COLO668 (cell line): ENCODE measurements around the gene RGS6.

Experiments
- DNase-seq: peaks from one replicate; lab custom pipeline; 2025; ENCODE audit not compliant: unreplicated experiment; lab: John Stamatoyannopoulos, UW

The RGS6 gene

DNA sequence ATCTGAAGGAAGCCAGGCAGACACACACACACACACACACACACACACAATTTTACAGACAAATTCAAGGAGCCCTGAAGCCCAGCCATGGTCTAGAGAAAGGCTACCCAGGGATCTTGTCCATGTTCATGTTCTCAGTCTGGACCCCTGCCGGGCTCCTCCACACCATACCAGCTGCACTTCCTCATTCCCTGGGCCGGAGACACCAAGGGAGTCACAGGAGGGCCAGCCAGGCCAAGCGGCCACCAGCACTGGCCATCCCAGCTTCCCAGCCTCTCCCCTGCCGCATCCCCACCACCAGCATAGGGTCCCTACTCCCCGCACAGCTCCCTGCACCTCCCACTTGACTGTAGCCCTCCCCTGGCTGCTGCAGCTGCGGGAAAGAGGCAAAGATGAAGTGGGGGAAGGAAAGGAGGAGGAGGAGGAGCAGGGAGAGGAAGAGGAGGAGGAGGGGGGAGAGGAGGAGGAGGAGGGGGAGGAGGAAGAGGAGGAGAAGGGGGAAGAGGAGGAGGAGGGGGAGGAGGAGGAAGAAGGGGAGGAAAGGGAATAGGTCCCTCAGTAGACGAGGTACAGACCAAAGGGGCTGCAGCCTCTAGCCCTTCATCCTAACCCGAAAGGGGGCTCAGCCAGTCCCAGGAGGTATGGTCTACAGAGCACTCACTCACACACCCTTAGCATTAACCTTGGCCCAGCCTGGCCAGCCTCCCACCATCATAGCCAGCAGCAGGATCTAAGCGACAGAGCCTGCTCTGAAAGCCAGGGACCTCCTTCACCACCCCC, 668.5 kb downstream of the RGS6 start:
- DNase-seq: no peak

DNA sequence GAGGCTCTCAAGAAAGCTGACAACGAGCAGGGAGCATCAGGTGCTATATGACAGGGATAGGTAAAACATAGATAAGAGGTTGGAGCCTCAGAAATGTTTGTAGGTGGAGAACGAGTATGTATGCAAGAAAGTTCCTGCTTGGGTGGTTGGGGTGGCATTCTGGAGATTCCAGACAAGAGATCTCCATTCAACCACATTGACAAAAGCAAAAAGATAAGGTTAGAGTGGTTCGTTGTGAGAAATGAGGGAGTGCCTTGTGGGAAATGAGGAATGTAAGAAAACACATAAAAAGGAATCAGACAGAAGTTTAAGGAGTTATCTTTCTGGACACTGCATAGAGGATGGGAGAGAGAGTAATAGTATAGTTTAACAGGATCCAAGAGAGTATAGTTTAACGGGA, 671.4 kb downstream of the RGS6 start:
- no peak for DNase-seq

DNA sequence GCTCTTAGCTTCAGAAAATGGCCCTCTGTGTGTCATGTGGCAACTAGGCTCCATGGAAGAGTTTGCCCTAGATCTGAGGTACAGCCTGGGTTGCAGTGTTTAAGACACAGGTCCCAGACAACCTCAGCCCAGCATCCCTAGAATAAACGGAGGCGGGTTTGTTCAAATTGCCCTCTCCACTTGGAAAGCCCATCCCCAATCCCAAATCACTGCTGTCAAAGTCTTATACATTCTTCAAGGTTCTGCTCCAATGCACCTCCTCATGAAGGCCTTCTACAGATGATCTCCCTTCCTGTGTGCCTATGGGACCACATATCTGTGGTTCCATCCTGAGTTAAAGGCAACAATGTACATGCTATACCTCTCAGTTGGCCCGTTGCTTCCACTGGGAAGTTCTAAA, 671.9 kb downstream of the RGS6 start:
- no peak for DNase-seq

DNA sequence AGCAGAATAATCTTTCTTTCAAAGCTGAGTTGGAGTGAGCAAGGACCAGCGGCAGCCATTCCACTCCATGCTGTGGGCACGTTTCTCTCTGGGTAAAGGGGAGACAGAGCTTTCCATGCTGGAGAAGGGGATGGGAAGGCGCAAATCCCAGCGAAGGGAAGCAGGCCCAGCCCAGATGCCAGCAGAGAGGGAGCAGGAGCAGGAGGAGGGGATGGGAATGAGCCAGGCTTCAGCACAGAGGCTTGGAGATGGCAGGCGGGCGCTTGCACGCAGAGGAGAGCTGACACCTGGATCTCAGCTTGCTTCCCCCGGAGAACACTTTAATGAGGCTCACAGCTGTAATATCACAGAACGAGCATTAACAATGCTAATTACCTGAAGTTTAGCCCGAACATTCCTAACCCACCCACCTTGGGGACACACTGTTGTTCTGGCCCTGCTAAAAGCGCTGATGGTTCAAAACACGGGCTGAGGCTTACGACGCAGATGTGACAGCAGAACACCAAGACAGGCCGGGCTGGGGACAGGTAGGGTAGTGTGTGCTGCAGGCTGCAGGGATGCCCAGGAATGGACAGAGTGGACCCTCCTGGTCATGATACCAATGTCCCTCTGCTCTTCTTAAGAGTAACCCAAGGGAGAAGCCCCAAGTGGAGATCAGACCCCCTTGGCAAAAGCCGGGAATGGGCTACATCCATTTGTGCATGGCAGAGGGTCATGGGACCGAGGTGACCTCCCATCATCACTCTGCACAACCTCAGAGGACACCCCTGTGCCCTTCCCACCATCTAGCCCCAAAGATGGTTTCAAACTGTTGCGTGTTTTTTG, 673.1 kb downstream of the RGS6 start:
- DNase-seq: no peak

DNA sequence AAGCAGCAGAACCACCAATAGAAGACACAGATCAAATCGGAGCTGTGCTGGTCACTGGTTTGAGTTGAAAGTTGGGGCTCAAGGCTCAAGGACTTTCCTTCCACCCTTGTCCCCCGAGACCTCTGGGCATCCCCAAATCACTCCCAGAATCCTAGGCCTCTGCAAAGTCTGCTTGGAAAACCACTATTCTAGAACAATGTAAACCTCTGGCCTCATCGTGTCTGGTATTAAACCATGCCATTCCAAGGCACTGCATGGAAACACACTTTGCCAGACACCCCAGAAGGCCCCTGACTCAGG, 673.6 kb downstream of the RGS6 start:
- no peak for DNase-seq

DNA sequence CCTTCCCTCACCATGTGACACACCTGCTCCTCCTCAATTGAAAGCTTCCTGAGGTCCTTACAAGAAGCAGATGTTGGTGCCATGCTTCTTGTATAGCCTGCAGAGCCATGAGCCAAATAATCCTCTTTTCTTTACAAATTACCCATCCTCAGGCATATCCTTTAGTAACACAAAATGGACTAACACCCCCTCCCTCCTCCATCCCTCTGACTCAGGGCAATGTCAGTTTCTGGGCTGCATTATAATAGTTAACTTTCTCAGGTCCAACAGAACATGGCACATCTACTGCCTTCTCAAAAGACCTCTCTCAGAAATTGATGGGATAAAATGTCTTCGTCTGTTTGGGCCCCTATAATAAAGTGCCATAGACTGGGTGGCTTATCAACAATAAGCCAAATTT, 674.6 kb downstream of the RGS6 start:
- DNase-seq: no peak

DNA sequence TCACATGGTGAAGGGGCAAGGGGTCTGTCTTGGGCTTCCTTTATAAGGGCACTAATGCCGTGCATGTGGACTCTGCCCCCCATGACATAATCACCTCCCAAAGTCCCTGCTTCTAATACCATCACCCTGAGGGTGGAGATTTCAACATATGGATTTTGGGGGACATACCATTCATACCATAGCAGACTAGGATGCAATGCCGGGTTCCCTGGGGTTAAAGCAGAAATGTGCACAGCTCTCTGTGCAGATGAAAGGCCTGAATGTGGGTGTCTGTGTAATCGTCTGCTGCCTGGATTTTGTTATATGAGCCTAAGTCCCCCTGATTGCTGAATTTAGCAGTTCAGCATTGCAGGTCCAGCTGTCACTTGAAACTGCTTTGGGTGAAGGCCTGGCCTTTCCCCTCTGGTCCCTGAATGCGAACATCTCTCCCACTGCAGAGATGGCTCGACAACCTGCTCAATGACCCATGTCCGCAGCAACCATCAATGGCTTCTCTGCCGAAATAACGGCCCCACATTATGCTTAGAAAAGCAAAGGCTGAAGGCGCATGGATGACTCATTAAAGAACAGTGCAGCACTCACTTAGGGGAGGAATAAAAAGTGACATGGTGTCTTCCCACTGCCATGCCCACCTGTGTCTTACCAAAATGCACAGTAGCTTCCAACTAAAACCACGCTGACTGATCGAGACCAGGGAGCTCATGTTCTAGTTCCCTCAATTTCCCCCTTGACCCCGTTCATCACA, 675.3 kb downstream of the RGS6 start:
- DNase-seq: no peak

DNA sequence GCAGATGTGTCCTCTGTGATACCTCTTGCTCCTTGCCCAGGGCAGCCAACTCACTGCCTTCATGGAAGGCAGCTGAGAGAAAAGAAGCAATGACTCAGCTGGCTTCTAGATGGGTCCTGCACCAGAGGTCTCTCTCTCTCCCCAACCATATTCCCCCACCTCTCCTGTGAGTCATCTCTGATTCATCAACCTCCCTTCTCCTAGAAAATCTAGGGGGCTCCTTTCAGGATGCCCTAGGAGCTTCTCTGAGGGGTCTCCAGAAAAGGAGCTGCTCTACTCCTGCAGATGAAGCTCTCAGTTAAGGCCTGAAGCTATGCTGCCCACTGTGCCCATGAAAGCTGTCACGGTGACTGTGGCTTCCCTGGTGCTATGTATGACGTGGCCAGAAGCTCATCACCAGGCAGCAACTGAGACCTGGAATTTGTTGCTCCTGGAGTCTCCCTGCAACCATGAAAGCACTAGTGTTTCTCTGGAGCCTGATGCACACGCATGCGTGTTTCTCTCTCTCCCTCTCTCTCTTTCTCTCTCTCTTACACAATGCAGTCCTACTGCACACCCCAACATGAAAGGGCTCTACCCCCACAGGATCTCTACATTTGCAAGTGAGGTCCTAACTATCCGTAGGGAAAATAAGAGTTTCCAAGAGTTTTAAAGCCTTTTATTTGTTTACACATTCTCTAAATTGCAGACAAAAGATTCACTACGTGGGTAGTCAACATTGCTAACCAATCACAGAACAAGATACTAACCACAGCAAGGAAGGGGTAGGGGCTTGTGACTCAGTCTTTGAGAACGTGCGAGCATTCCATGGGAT, 676.4 kb downstream of the RGS6 start:
- DNase-seq: no peak

DNA sequence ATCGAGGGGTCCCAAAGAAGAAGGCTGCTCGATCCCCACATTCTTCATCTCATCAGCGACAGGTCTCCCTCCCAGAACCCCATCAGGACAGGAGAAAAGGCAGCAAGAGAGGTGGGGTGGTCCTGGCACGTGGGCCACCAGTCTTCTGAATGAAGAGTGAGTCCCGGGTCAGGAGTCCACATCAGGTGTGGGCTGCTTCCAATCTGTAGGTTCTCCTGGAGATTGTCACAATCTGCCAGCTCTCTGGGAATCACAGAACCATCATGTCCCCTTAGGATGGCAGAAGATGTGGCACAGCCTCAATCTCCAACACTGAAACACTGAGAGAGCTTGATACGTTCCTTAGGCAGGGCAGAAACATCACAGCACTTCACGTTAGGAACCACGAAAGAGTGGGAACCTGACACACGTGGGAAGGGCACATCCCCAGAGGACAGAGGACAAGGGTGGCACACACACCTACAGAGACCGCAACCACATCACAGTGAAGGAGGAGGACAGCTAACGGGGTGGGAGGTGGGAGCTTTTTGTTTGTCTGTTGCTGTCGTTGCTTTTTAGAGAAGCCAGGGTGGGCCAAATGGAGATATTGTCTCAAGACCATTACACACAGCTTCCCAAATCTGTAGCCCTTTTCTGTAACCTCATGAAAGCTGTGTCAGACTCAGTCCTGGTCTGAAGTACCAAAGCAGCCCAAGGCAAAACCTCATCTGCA, 677.1 kb downstream of the RGS6 start:
- DNase-seq: no peak

DNA sequence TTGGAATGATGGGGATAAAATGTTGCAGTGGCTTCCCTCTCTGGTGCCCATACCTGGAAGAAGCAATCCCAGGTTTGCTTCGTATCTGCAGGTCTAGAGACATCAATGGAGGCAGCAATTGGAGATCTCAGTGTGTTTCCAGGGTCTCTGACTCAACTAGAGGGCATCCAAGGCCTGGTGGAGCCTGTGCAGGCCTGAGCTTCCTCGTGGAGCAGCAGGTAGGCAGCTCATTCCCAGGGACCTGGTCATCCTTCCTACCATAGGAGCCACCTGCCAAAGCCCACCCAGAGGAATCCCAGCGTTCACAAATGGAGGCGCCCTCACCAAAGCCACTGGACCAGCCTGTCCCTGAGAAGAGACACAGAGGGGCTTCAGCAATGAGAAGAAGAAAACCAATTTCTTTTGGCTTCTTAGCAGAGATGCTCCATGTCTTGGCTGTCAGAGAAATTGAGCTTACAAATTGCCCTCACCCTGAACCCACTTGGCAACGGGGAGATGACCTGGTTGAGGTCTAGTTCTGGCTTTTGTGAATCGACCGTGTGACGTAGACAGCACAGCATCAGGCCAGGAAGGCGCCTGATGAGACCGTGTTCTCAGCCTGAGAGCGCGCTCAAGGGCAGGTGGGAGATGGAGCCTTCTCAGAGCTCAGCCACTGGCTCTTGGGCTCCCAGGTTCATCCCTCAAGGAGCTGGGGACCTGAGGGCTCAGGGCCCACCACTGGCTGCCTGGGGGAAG, 678.0 kb downstream of the RGS6 start:
- no peak for DNase-seq

DNA sequence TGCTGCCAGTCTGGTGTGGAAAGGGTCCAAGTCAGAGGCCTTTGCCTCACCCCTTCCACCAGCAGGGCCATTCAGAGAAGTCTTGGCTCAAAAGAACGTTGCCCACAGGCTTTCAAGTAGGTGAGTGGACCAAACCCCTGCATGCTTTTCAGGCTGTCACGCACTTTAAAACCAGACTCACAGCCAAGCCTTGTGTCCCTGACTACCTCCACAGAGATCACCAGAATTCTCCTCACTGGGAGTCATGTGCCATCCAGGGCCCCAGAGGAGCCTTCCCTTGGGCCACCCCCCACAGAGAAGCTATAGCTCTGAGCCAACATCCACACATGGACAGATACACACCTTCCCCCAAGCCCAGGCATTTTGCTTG, 678.6 kb downstream of the RGS6 start:
- DNase-seq: no peak

DNA sequence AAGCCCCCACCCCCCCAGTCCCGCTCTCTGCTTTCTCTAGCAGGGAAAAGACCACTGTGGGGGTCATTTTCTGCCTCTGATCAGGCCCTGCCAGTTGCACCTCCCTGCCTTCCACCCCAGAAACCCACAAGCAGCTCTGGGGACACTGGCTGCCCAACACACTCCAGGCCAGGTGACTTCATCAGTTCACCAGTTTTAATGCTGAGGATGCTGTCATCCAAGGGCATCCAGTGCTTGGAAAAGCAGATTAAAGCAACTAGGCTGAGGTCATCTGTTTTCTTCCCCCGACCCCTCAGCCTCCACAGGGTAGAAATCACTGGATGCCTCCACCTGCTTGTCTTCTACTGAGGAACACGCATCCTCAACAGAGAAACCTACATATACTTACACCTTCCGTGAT, 679.3 kb downstream of the RGS6 start:
- no peak for DNase-seq

DNA sequence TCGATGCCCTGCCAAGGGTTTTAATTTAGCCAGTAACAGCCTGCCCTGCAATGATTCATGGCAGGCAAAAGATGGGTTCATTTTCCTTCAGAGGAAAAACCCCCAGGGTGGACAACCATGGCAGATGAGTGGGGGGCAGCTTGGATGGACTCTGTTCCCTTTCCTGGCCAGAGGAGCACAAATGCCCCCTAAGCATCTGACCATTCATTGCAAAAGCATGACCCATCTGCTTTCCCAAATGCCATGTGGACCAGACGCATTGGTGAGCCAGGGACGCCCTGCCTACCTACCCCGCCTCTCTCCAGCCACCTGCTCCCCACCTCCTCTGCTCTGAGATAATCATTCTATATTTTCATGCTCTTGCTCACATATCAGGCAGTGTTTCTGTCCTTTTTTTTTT, 679.8 kb downstream of the RGS6 start:
- DNase-seq: no peak

DNA sequence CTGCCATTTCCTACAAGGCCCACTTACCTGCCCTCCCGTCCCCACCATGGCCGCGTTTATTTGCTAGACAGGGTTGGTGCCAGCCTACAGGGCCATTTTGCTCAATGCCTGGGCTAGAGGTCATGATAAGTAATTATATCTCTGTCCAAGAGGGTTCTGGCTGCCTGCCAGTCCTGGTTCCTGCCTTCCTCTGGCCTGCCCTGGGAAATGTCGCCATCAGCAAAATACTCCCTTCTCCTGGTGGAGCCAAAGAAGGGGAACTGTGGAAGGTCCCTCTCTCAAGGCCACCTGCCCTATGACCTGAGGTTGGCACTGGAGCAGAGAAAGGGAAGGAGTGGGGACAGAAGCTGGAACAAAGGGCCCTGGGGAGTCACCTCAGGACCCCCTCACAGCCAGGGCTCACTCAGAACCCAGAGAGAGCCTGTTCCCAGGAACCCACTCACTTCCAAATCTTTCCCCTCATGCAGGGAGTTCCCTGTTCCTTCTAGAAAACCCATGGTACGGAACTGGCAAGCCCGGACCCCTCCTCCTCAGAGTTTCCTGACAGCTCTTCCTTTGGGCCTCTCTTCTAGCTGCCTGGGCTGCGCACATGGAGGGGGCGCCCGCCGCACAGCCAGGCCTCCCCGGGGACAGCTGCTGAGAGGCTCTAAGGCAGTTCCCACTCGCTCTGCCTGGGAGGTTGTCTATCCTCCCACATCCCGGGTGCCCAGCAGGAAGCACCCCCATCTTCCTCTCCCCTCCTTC, 681.2 kb downstream of the RGS6 start:
- no peak for DNase-seq

DNA sequence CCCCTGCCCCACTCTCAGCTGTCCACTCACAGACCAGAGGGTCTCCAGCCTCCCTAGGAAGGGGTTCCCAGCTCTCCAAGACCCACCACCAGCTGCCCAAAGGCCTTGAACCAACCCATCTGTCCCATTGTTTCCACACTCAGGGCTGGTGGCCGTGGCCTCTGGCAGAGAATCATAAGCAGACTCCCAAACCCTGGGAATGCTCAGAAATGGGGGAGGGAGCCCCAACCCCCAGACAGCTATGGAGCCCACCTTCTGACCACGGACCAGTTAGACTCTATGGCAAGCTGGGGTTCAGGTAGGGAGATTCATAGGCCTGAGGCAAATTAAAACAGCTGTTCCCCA, 681.7 kb downstream of the RGS6 start:
- DNase-seq: no peak

DNA sequence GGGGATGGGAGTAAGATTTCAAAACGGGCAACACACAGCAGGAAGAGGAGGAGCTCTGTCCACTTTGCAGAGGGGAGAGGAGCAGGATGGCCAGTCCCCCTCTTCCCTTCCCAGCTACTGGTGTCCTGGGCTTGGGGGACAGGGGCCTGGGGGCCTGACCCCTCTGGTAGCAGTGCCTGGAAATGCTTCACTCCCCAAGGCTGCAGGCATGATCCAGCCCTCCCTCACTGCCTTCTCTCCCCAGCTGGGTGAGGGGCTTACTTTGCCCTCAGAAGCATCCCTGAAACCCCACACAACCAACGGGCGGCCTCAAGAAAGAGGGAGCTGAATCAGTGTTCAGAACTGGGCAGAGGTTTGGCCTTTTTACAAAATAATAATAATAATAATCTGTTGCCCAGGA, 682.1 kb downstream of the RGS6 start:
- no peak for DNase-seq

DNA sequence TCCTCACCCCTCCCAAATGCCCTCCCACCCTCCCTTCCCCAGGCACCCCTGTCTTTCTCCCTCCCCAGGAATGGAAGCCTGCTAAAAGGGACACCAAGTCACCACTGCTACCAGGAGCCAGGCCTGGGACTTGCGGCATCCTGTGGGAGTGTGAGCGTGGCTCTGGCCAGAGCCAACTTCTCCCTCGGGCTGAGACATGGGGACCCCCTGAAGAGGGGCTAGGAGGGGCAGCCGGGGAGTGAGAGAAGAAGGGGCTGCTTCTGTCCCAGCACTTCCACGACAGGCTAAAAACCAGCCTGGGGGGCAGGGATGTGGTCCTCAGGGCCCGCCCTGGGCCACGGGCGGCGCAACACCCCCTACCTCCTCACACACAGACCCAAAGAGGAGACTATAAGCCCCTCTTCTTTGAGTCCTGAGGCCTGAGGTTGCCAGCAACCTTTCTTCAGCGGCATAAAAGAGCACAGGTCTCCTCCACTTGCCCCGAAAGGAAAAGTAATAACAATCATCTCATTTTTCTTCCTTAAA, 682.7 kb downstream of the RGS6 start:
- DNase-seq: no peak

DNA sequence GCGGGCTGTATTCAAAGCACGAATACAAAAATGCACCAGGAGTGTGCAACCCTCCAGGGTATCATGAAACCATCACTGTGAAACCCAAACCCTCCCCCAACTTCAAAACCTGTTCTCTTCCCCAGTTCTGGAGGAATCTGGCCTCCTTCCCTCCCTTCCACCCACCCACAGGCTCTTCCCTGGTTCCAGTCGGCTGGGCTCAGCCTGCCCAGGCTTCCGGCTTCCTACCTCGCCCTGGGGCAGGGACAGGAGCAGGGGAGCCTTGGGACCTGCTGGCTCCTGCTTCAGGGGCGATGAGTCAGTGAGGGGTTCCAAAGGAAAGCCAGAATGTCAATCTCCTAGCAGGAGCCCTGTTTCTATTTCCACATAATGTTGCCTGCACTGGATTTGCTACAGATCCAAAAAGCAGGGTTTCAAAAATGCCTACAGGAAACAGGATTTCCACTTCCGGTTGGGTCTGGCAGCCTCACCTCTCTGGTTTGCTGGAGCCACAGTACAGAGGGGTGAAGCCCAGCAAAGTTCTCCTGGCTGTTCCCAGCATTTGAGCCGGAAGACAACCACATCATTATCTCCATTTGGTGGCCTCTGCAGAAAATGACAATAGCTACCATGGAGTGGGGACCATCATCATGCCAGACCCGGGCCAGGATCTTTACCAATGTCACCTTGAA, 683.4 kb downstream of the RGS6 start:
- no peak for DNase-seq
